ENCODE data around the gene TGM1. TPM values are rescaled to one million over a fixed set of nuclear protein-coding genes. Genes with fewer than 3 reads are reported as not detected.
"Not testable (repeated sequence)": the region's sequence is repeated elsewhere in the genome, so short reads cannot be mapped to it uniquely, and the experiment has no call there.

Gene TGM1
- total RNA-seq, 1 experiment from 2014 or later = 0.69 TPM

GRCh38 chr14:24254630-24255392 lies 8.2 kb downstream of the TGM1 start:
- DNase-seq (ENCODE audit: low read depth) = no peak

- DNase-seq (ENCODE audit: low read depth) = no peak
Observed at GRCh38 chr14:24253936-24254335, 9.0 kb downstream of the TGM1 start.

- DNase-seq (ENCODE audit: low read depth) = no peak
Observed at GRCh38 chr14:24252289-24253124, 10.5 kb downstream of the TGM1 start.

GRCh38 chr14:24251880-24252288 lies 11.1 kb downstream of the TGM1 start:
- DNase-seq (ENCODE audit: low read depth) = peak; percentile 72

- DNase-seq (ENCODE audit: low read depth) = no peak
Observed at GRCh38 chr14:24250354-24250753, 12.6 kb downstream of the TGM1 start.

- no peak for DNase-seq (ENCODE audit: low read depth)
Observed at GRCh38 chr14:24249230-24250021, 13.6 kb downstream of the TGM1 start.

GRCh38 chr14:24247422-24247821 lies 15.6 kb downstream of the TGM1 start:
- DNase-seq (ENCODE audit: low read depth) = no peak

GRCh38 chr14:24246765-24247212 lies 16.2 kb downstream of the TGM1 start:
- DNase-seq (ENCODE audit: low read depth) = peak; percentile 23

GRCh38 chr14:24245350-24245749 lies 17.6 kb downstream of the TGM1 start:
- not testable (repeated sequence) for DNase-seq (ENCODE audit: low read depth)

GRCh38 chr14:24243336-24243836 lies 19.6 kb downstream of the TGM1 start:
- DNase-seq (ENCODE audit: low read depth) = peak; percentile 59

- peak; percentile 95 for DNase-seq (ENCODE audit: low read depth)
Observed at GRCh38 chr14:24241829-24242443, 21.0 kb downstream of the TGM1 start.

GRCh38 chr14:24240110-24240918 lies 22.7 kb downstream of the TGM1 start:
- no peak for DNase-seq (ENCODE audit: low read depth)

GRCh38 chr14:24238527-24239037 lies 24.4 kb downstream of the TGM1 start:
- DNase-seq (ENCODE audit: low read depth) = no peak

- no peak for DNase-seq (ENCODE audit: low read depth)
Observed at GRCh38 chr14:24238123-24238522, 24.9 kb downstream of the TGM1 start.

GRCh38 chr14:24237463-24237955 lies 25.5 kb downstream of the TGM1 start:
- no peak for DNase-seq (ENCODE audit: low read depth)

GRCh38 chr14:24236689-24237462 lies 26.1 kb downstream of the TGM1 start:
- no peak for DNase-seq (ENCODE audit: low read depth)

- DNase-seq (ENCODE audit: low read depth) = no peak
Observed at GRCh38 chr14:24235804-24236688, 26.9 kb downstream of the TGM1 start.

Data from Daoy (cell line).